HepG2 (cell line): ENCODE data around the gene TUBB3. TPM values are rescaled to one million over a fixed set of nuclear protein-coding genes. Genes with fewer than 3 reads are reported as not detected.

Experiments used
- HOXA9 ChIP-seq: sonication (generic); formaldehyde crosslinking; IDR thresholded peaks from 2 replicates; pipeline ENCODE4 v1.8.1; 2022; ENCODE audit warnings: missing genetic modification reagents, mild to moderate bottlenecking, moderate library complexity, borderline replicate concordance
- IRX3 ChIP-seq: sonication (generic); formaldehyde crosslinking; IDR thresholded peaks from 2 replicates; pipeline ENCODE4 v1.8.1; 2023; ENCODE audit warnings: mild to moderate bottlenecking, low read depth, missing genetic modification reagents, borderline replicate concordance
- KAT8 ChIP-seq: IDR thresholded peaks from 2 replicates; pipeline ENCODE4 v1.6.1; 2016; ENCODE audit warnings: missing genetic modification reagents, missing compliant biosample characterization
- MXD4 ChIP-seq: IDR thresholded peaks from 2 replicates; pipeline ENCODE4 v1.6.1; 2016; ENCODE audit warnings: mild to moderate bottlenecking, missing biosample characterization, missing genetic modification reagents
- NFRKB ChIP-seq: fragments of 450-650 bp; IDR thresholded peaks from 2 replicates; pipeline ENCODE4 v1.6.1; 2017
- NKX3-1 ChIP-seq: sonication (generic); formaldehyde crosslinking; IDR thresholded peaks from 2 replicates; pipeline ENCODE4 v1.5.0; 2020; ENCODE audit warnings: missing genetic modification reagents
- SKI ChIP-seq: fragments of 450-650 bp; IDR thresholded peaks from one replicate; pipeline ENCODE4 v1.6.1; 2018; ENCODE audit warnings: mild to moderate bottlenecking; ENCODE audit not compliant: partially characterized antibody
- SMC3 ChIP-seq: IDR thresholded peaks from 2 replicates; pipeline ENCODE4 v1.6.1; 2011; ENCODE audit warnings: low read length, improper control_type of control experiment
- SRSF9 ChIP-seq: fragments of 200-400 bp; formaldehyde crosslinking; IDR thresholded peaks from 2 replicates; pipeline ENCODE4 v1.6.1; 2018; ENCODE audit warnings: borderline replicate concordance, mild to moderate bottlenecking, low read depth, low read length; ENCODE audit not compliant: insufficient read depth, poor library complexity, severe bottlenecking
- TCF7L2 ChIP-seq: IDR thresholded peaks from 2 replicates; pipeline ENCODE4 v1.6.1; 2011; ENCODE audit warnings: mild to moderate bottlenecking, low read depth, low read length, moderate library complexity
- ZC3H4 ChIP-seq: sonication (generic); formaldehyde crosslinking; IDR thresholded peaks from 2 replicates; pipeline ENCODE4 v1.4.0; 2020; ENCODE audit warnings: missing genetic modification reagents, borderline replicate concordance
- ZFP36L2 ChIP-seq: sonication (generic); formaldehyde crosslinking; IDR thresholded peaks from 2 replicates; pipeline ENCODE4 v1.4.0; 2020; ENCODE audit warnings: missing genetic modification reagents
- ZFYVE20 ChIP-seq: sonication (generic); formaldehyde crosslinking; IDR thresholded peaks from 2 replicates; pipeline ENCODE4 v1.8.0; 2023; ENCODE audit warnings: low read depth, mild to moderate bottlenecking, moderate library complexity, missing genetic modification reagents, borderline replicate concordance
- ZNF326 ChIP-seq: sonication (generic); formaldehyde crosslinking; IDR thresholded peaks from 2 replicates; pipeline ENCODE4 v1.4.0; 2020; ENCODE audit warnings: missing genetic modification reagents, borderline replicate concordance
- ZNF768 ChIP-seq: sonication (generic); formaldehyde crosslinking; IDR thresholded peaks from 2 replicates; pipeline ENCODE4 v1.4.0; 2020; ENCODE audit warnings: missing genetic modification reagents
- polyA plus RNA-seq, 8 experiments: library from polyadenylated mRNA; depleted of rRNA in 3 of 8; stranded (reverse) in 7 of 8; unstranded in 1 of 8; fragments of >200 nt; fragmentation: Illumina TruSeq in 4 of 8; extraction: Trizol in 4 of 8; gene quantifications; 2 replicates each; pipeline versions ENCODE4 v1.2.1 to v1.2.3, GENCODE V29; 2011 to 2016; ENCODE audit warnings: low read depth in 4 of 8, missing spikeins in 1 of 8, mixed read lengths in 1 of 8; ENCODE audit not compliant: insufficient read depth in 1 of 8
- total RNA-seq, 5 experiments: library from RNA; depleted of rRNA; stranded (reverse); fragments of >200 nt; fragmentation: Illumina TruSeq; extraction: Trizol; gene quantifications; 2 replicates each; pipeline ENCODE4 v1.2.3, GENCODE V29; 2016; ENCODE audit warnings: low read depth in 1 of 5
- TF ChIP-seq, protein P1 (sequence below): sonication (generic); formaldehyde crosslinking; IDR thresholded peaks from 2 replicates; pipeline ENCODE4 v1.8.0; 2023; ENCODE audit warnings: mild to moderate bottlenecking, missing genetic modification reagents
- TF ChIP-seq, protein P2 (sequence below): sonication (generic); formaldehyde crosslinking; IDR thresholded peaks from 2 replicates; pipeline ENCODE4 v1.8.0; 2022; ENCODE audit warnings: mild to moderate bottlenecking, missing genetic modification reagents
- TF ChIP-seq, protein P3 (sequence below): sonication (generic); formaldehyde crosslinking; IDR thresholded peaks from 2 replicates; pipeline ENCODE4 v1.8.1; 2023; ENCODE audit warnings: missing genetic modification reagents, inconsistent platforms, borderline replicate concordance
- TF ChIP-seq, protein P4 (sequence below): sonication (generic); formaldehyde crosslinking; IDR thresholded peaks from 2 replicates; pipeline ENCODE4 v1.9.0; 2021; ENCODE audit warnings: missing genetic modification reagents, borderline replicate concordance
- TF ChIP-seq, protein P5 (sequence below): sonication (generic); formaldehyde crosslinking; IDR thresholded peaks from 2 replicates; pipeline ENCODE4 v1.5.0; 2020; ENCODE audit warnings: missing genetic modification reagents, mild to moderate bottlenecking, borderline replicate concordance

TUBB3 gene
- total and polyA plus RNA-seq, 2 of the 13 experiments (the other 11 are each of a cell fraction or from before 2014, with no cell fraction given) = 110 to 185 TPM

DNA sequence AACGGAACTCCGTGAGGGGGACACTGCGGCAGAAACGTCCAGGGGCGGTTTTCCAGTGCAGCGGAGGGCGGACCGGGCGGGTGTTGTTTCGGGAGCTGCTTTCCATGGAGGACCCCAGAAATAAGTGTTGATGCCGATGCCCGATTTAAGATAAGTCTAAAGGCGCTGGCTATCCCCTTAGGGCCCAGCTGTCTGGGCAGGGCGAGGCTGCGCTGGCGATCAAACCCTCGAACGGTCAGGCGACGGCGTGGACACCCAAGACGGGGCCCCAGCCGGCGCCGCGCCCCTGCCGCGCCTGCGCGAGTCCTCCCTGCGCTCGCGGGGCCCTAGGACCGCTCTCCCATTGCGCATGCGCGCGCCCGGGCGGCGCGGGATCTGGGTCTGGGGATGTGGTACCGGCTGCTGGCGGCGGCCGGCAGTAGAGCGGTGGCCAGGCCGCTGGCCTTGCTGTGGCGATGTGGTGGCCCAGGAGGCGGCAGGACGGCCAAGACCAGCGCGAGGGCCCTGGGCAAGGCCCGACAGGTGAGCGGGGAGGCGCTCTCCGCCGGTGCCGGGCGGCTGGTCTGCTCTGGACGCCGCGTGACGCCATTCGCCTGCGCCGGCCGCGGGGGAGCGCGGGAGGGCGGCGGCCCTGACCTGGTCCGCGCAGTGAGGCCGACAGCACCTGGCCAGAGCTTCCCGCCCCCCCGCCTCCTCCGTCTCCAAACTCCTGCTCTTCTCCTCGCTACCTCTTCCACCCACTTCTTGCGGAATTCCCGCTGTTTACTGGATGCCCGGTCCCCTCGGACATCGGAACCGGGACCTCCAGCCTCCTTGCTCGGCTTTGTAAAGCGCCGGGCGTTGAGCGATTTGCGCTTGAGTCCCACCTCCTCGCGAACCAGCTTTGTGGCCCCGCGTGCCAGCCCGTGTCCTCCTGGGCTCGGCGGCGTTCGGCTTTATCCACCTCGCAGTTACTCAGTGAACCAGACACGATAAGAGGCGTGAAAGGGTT is 49.4 kb downstream of the TUBB3 start (continued):
- TF ChIP-seq, protein P1, sequence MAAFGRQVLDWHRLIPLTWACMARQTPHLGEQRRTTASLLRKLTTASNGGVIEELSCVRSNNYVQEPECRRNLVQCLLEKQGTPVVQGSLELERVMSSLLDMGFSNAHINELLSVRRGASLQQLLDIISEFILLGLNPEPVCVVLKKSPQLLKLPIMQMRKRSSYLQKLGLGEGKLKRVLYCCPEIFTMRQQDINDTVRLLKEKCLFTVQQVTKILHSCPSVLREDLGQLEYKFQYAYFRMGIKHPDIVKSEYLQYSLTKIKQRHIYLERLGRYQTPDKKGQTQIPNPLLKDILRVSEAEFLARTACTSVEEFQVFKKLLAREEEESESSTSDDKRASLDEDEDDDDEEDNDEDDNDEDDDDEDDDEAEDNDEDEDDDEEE (CRISPR knock-in tag) = peak; percentile 68; the same call in 1 of the 2 replicates
- TF ChIP-seq ZFYVE20 (no peak), KAT8 (peak; percentile 95), ZNF326 (no peak), MXD4 (CRISPR knock-in tag) (peak; percentile 92), SKI (peak; percentile 68), ZFP36L2 (CRISPR knock-in tag) (peak; percentile 71; the same call in 1 of the 2 replicates), SRSF9 (no peak), IRX3 (CRISPR knock-in tag) (peak; percentile 93), ZC3H4 (CRISPR knock-in tag) (no peak), HOXA9 (CRISPR knock-in tag) (peak; percentile 73), ZNF768 (CRISPR knock-in tag) (peak; percentile 83), SMC3 (no peak), NFRKB (no peak), NKX3-1 (CRISPR knock-in tag) (peak; percentile 81), TCF7L2 (no peak)
- TF ChIP-seq, protein P2, sequence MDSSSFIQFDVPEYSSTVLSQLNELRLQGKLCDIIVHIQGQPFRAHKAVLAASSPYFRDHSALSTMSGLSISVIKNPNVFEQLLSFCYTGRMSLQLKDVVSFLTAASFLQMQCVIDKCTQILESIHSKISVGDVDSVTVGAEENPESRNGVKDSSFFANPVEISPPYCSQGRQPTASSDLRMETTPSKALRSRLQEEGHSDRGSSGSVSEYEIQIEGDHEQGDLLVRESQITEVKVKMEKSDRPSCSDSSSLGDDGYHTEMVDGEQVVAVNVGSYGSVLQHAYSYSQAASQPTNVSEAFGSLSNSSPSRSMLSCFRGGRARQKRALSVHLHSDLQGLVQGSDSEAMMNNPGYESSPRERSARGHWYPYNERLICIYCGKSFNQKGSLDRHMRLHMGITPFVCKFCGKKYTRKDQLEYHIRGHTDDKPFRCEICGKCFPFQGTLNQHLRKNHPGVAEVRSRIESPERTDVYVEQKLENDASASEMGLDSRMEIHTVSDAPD = peak; percentile 36; the same call in 1 of the 2 replicates
- TF ChIP-seq, protein P3, sequence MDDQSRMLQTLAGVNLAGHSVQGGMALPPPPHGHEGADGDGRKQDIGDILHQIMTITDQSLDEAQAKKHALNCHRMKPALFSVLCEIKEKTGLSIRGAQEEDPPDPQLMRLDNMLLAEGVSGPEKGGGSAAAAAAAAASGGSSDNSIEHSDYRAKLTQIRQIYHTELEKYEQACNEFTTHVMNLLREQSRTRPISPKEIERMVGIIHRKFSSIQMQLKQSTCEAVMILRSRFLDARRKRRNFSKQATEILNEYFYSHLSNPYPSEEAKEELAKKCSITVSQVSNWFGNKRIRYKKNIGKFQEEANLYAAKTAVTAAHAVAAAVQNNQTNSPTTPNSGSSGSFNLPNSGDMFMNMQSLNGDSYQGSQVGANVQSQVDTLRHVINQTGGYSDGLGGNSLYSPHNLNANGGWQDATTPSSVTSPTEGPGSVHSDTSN (CRISPR knock-in tag) = peak; percentile 78; the same call in 1 of the 2 replicates
- TF ChIP-seq, protein P4, sequence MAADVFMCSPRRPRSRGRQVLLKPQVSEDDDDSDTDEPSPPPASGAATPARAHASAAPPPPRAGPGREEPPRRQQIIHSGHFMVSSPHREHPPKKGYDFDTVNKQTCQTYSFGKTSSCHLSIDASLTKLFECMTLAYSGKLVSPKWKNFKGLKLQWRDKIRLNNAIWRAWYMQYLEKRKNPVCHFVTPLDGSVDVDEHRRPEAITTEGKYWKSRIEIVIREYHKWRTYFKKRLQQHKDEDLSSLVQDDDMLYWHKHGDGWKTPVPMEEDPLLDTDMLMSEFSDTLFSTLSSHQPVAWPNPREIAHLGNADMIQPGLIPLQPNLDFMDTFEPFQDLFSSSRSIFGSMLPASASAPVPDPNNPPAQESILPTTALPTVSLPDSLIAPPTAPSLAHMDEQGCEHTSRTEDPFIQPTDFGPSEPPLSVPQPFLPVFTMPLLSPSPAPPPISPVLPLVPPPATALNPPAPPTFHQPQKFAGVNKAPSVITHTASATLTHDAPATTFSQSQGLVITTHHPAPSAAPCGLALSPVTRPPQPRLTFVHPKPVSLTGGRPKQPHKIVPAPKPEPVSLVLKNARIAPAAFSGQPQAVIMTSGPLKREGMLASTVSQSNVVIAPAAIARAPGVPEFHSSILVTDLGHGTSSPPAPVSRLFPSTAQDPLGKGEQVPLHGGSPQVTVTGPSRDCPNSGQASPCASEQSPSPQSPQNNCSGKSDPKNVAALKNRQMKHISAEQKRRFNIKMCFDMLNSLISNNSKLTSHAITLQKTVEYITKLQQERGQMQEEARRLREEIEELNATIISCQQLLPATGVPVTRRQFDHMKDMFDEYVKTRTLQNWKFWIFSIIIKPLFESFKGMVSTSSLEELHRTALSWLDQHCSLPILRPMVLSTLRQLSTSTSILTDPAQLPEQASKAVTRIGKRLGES (CRISPR knock-in tag) = no peak; the same call in 1 of the 2 replicates
- TF ChIP-seq, protein P5, sequence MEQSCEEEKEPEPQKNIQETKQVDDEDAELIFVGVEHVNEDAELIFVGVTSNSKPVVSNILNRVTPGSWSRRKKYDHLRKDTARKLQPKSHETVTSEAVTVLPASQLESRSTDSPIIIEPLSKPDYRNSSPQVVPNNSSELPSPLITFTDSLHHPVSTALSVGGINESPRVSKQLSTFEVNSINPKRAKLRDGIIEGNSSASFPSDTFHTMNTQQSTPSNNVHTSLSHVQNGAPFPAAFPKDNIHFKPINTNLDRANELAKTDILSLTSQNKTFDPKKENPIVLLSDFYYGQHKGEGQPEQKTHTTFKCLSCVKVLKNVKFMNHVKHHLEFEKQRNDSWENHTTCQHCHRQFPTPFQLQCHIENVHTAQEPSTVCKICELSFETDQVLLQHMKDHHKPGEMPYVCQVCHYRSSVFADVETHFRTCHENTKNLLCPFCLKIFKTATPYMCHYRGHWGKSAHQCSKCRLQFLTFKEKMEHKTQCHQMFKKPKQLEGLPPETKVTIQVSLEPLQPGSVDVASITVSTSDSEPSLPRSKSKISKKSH (CRISPR knock-in tag) = peak; percentile 92; the same call in 1 of the 2 replicates
